GM21619 (cell line): Measurements from ENCODE around the gene SAMD4A.

Source experiments
- ATAC-seq: cut with Tn5 transposase; IDR thresholded peaks from one replicate; pipeline ENCODE4 v1.9.1; 2021; ENCODE audit not compliant: unreplicated experiment

SAMD4A gene

GRCh38 chr14:54629183-54629582 lies 62.3 kb downstream of the SAMD4A start:
- ATAC-seq: no peak

- no peak for ATAC-seq
These were observed 62.9 kb downstream of the SAMD4A start for GRCh38 chr14:54629635-54630360.

- no peak for ATAC-seq
These were observed 64.1 kb downstream of the SAMD4A start for GRCh38 chr14:54631016-54631415.

GRCh38 chr14:54632452-54632851 lies 65.5 kb downstream of the SAMD4A start:
- ATAC-seq: no peak

- ATAC-seq: no peak
These were observed 66.1 kb downstream of the SAMD4A start for GRCh38 chr14:54633076-54633475.

- no peak for ATAC-seq
These were observed 70.6 kb downstream of the SAMD4A start for GRCh38 chr14:54637270-54638134.

- no peak for ATAC-seq
These were observed 71.2 kb downstream of the SAMD4A start for GRCh38 chr14:54638135-54638446.

- ATAC-seq: no peak
These were observed 72.7 kb downstream of the SAMD4A start for GRCh38 chr14:54639611-54640010.

GRCh38 chr14:54640506-54640905 lies 73.6 kb downstream of the SAMD4A start:
- no peak for ATAC-seq

- no peak for ATAC-seq
These were observed 75.2 kb downstream of the SAMD4A start for GRCh38 chr14:54642121-54642520.

GRCh38 chr14:54642801-54643695 lies 76.1 kb downstream of the SAMD4A start:
- no peak for ATAC-seq

- no peak for ATAC-seq
These were observed 76.8 kb downstream of the SAMD4A start for GRCh38 chr14:54643696-54644176.

GRCh38 chr14:54645639-54646038 lies 78.7 kb downstream of the SAMD4A start:
- no peak for ATAC-seq

GRCh38 chr14:54646626-54647025 lies 79.7 kb downstream of the SAMD4A start:
- no peak for ATAC-seq

- ATAC-seq: no peak
These were observed 80.5 kb downstream of the SAMD4A start for GRCh38 chr14:54647378-54647777.

- no peak for ATAC-seq
These were observed 82.1 kb downstream of the SAMD4A start for GRCh38 chr14:54649056-54649455.

- no peak for ATAC-seq
These were observed 83.5 kb downstream of the SAMD4A start for GRCh38 chr14:54650331-54650958.

GRCh38 chr14:54650959-54651351 lies 84.0 kb downstream of the SAMD4A start:
- no peak for ATAC-seq

- ATAC-seq: no peak
These were observed 84.7 kb downstream of the SAMD4A start for GRCh38 chr14:54651649-54652048.

GRCh38 chr14:54652188-54652587 lies 85.3 kb downstream of the SAMD4A start:
- ATAC-seq: no peak

GRCh38 chr14:54652605-54653052 lies 85.7 kb downstream of the SAMD4A start:
- no peak for ATAC-seq
